H1 (cell line): ENCODE measurements around the gene PDE2A. TPM values are rescaled to one million over a fixed set of nuclear protein-coding genes. Genes with fewer than 3 reads are reported as not detected.

ENCODE experiments used
- CTCF ChIA-PET: fragments of 300-600 bp; sonication (Branson Sonifier 250); formaldehyde crosslinking; loops from one replicate; lab custom pipeline; 2021; ENCODE audit not compliant: partially characterized antibody; lab: Charles Lee
- POLR2A ChIA-PET: fragments of 300-600 bp; sonication (Branson Sonifier 250); formaldehyde crosslinking; loops from one replicate; lab custom pipeline; 2021; ENCODE audit warnings: inconsistent platforms; ENCODE audit not compliant: partially characterized antibody; lab: Charles Lee
- DNase-seq, 2 experiments: peaks; one replicate each; pipeline versions ENCODE4 v3.0.0 to v3.0.0-alpha.2; 2010 to 2022; ENCODE audit warnings: low spot score in 2 of 2, low read depth in 1 of 2, mixed read lengths in 1 of 2
- FAIRE-seq: peaks from 2 replicates; lab custom pipeline; 2011; peaks lifted over from hg19 to GRCh38; lab: Jason Lieb, UNC
- H2AFZ ChIP-seq: 2 replicates; pipeline ENCODE4 v1.8.1; 2012; ENCODE audit warnings: low read length, inconsistent platforms
- H2AK5ac ChIP-seq: 2 replicates; pipeline ENCODE4 v1.6.1; 2013; ENCODE audit warnings: low read depth, low read length
- H2BK120ac ChIP-seq: replicated peaks from 2 replicates; pipeline ENCODE3; 2013; ENCODE audit warnings: low read depth, low read length, inconsistent platforms
- H2BK12ac ChIP-seq: 2 replicates; pipeline ENCODE4 v1.6.1; 2013; ENCODE audit warnings: low read depth, low read length
- H2BK15ac ChIP-seq: 2 replicates; pipeline ENCODE4 v1.6.1; 2013; ENCODE audit warnings: low read length
- H2BK20ac ChIP-seq: 2 replicates; pipeline ENCODE4 v1.6.1; 2013; ENCODE audit warnings: low read length
- H2BK5ac ChIP-seq: 2 replicates; pipeline ENCODE4 v1.6.1; 2013; ENCODE audit warnings: low read depth, low read length
- H3K14ac ChIP-seq: 2 replicates; pipeline ENCODE4 v1.6.1; 2013; ENCODE audit warnings: inconsistent platforms; ENCODE audit not compliant: insufficient read length
- H3K18ac ChIP-seq: 2 replicates; pipeline ENCODE4 v1.6.1; 2013; ENCODE audit warnings: low read length; ENCODE audit errors: extremely low read depth
- H3K23ac ChIP-seq: 2 replicates; pipeline ENCODE4 v1.6.1; 2013; ENCODE audit warnings: inconsistent platforms; ENCODE audit not compliant: insufficient read length
- H3K23me2 ChIP-seq: 2 replicates; pipeline ENCODE4 v1.6.1; 2013; ENCODE audit warnings: low read depth, low read length
- H3K27ac ChIP-seq: 2 replicates; pipeline ENCODE4 v1.6.1; 2011; ENCODE audit warnings: low read depth, low read length, inconsistent platforms
- H3K27me3 ChIP-seq, 4 experiments: replicated peaks in 1 of 4; 1 replicate in 1 of 4; 2 replicates in 3 of 4; pipeline versions ENCODE4 v1.6.1 to v1.8.1; 2011 to 2013; ENCODE audit warnings: low read length in 3 of 4, mild to moderate bottlenecking in 3 of 4, inconsistent platforms in 2 of 4, mixed read lengths in 2 of 4, moderate library complexity in 1 of 4; ENCODE audit not compliant: control insufficient read depth in 3 of 4, insufficient read depth in 3 of 4; ENCODE audit errors: extremely low read depth in 1 of 4
- H3K36me3 ChIP-seq, 4 experiments: 2 replicates each; pipeline versions ENCODE4 v1.6.1 to v1.8.1; 2011 to 2013; ENCODE audit warnings: mild to moderate bottlenecking in 4 of 4, low read length in 3 of 4, moderate library complexity in 2 of 4, control low read depth in 1 of 4, inconsistent platforms in 1 of 4; ENCODE audit not compliant: insufficient read depth in 4 of 4, control insufficient read depth in 2 of 4
- H3K4ac ChIP-seq: replicated peaks from 2 replicates; pipeline ENCODE3; 2013; ENCODE audit warnings: low read length, low read depth, mixed read lengths, inconsistent platforms; ENCODE audit not compliant: insufficient read length
- H3K4me1 ChIP-seq, 4 experiments: replicated peaks in 1 of 4; 1 replicate in 1 of 4; 2 replicates in 3 of 4; pipeline versions ENCODE4 v1.6.1 to v1.8.1; 2011 to 2013; ENCODE audit warnings: low read length in 3 of 4, inconsistent platforms in 2 of 4, mixed read lengths in 1 of 4; ENCODE audit not compliant: insufficient read depth in 4 of 4, control insufficient read depth in 3 of 4
- H3K4me2 ChIP-seq, 2 experiments: 2 replicates each; pipeline versions ENCODE4 v1.6.1 to v1.8.1; 2011 to 2013; ENCODE audit warnings: low read depth in 2 of 2, low read length in 2 of 2, control low read depth in 1 of 2, inconsistent platforms in 1 of 2, mild to moderate bottlenecking in 1 of 2; ENCODE audit not compliant: insufficient read depth in 1 of 2
- H3K4me3 ChIP-seq, 4 experiments: fragments of 200-600, 300-600 bp in 1 of 4; sonication (generic), shearing (Covaris generic), sonication (Bioruptor Twin) in 1 of 4; 2 replicates each; pipeline versions ENCODE4 v1.5.1 to v1.8.1; 2011 to 2016; ENCODE audit warnings: low read length in 4 of 4, low read depth in 3 of 4, control low read depth in 2 of 4, inconsistent platforms in 2 of 4, mild to moderate bottlenecking in 2 of 4, mixed read lengths in 1 of 4, moderate library complexity in 1 of 4; ENCODE audit not compliant: insufficient read depth in 2 of 4; ENCODE audit errors: extremely low read depth in 1 of 4
- H3K56ac ChIP-seq: replicated peaks from 2 replicates; pipeline ENCODE3; 2013; ENCODE audit warnings: low read depth, mild to moderate bottlenecking, mixed read lengths, low read length, inconsistent platforms; ENCODE audit not compliant: insufficient read length
- H3K79me1 ChIP-seq: 2 replicates; pipeline ENCODE4 v1.6.1; 2013; ENCODE audit warnings: low read depth, low read length, control low read depth
- H3K79me2 ChIP-seq, 2 experiments: 2 replicates each; pipeline versions ENCODE4 v1.6.1 to v1.8.1; 2012 to 2013; ENCODE audit warnings: low read length in 2 of 2, mild to moderate bottlenecking in 2 of 2, inconsistent platforms in 1 of 2; ENCODE audit not compliant: insufficient read depth in 2 of 2, control insufficient read depth in 1 of 2
- H3K9ac ChIP-seq, 4 experiments: replicated peaks in 1 of 4; 1 replicate in 1 of 4; 2 replicates in 3 of 4; pipeline versions ENCODE4 v1.6.1 to v1.8.1; 2011 to 2013; ENCODE audit warnings: low read depth in 3 of 4, low read length in 3 of 4, control low read depth in 2 of 4, mild to moderate bottlenecking in 2 of 4, moderate library complexity in 2 of 4, inconsistent platforms in 1 of 4; ENCODE audit errors: extremely low read depth in 1 of 4
- H3K9me3 ChIP-seq, 2 experiments: 2 replicates each; pipeline versions ENCODE4 v1.6.1 to v1.8.1; 2012 to 2013; ENCODE audit warnings: mild to moderate bottlenecking in 2 of 2, moderate library complexity in 2 of 2, control low read depth in 1 of 2, inconsistent platforms in 1 of 2, low read depth in 1 of 2, low read length in 1 of 2, mixed read lengths in 1 of 2; ENCODE audit not compliant: insufficient read depth in 2 of 2
- H4K20me1 ChIP-seq, 2 experiments: replicated peaks in 1 of 2; 2 replicates each; pipeline versions ENCODE3 to v1.8.1; 2011 to 2013; ENCODE audit warnings: inconsistent platforms in 2 of 2, low read length in 2 of 2, mild to moderate bottlenecking in 1 of 2; ENCODE audit not compliant: insufficient read depth in 2 of 2, control insufficient read depth in 1 of 2
- H4K5ac ChIP-seq: 2 replicates; pipeline ENCODE4 v1.6.1; 2013; ENCODE audit warnings: low read length, low read depth, mixed read lengths, inconsistent platforms; ENCODE audit not compliant: insufficient read length
- H4K8ac ChIP-seq: 2 replicates; pipeline ENCODE4 v1.8.0; 2013; ENCODE audit warnings: mild to moderate bottlenecking, moderate library complexity, low read length, inconsistent platforms; ENCODE audit not compliant: insufficient read depth; ENCODE audit errors: extremely low read depth
- H4K91ac ChIP-seq: replicated peaks from 2 replicates; pipeline ENCODE3; 2013; ENCODE audit warnings: low read length, mixed read lengths, inconsistent platforms; ENCODE audit not compliant: insufficient read length
- BCL11A ChIP-seq, 2 experiments: IDR thresholded peaks; one replicate each; pipeline ENCODE4 v1.6.1; 2011; ENCODE audit warnings: low read depth in 2 of 2, low read length in 2 of 2, mild to moderate bottlenecking in 2 of 2
- CBX8 ChIP-seq: fragments of 300-800, 300-1000 bp; sonication (generic); IDR thresholded peaks from 2 replicates; pipeline ENCODE4 v1.7.1; 2016; ENCODE audit warnings: low read depth, low read length, borderline replicate concordance
- EZH2 ChIP-seq: fragments of 200-600 bp; sonication (generic); IDR thresholded peaks from 2 replicates; pipeline ENCODE4 v1.7.1; 2012; ENCODE audit warnings: low read depth, mild to moderate bottlenecking, moderate library complexity, low read length, inconsistent platforms; ENCODE audit not compliant: severe bottlenecking
- HDAC2 ChIP-seq, 2 experiments: fragments of 300-600 bp in 1 of 2; sonication (generic) in 1 of 2; IDR thresholded peaks; 2 replicates each; pipeline ENCODE4 v1.6.1; 2011 to 2012; ENCODE audit warnings: low read depth in 2 of 2, low read length in 2 of 2, mild to moderate bottlenecking in 2 of 2, moderate library complexity in 2 of 2, borderline replicate concordance in 1 of 2, inconsistent platforms in 1 of 2
- KDM1A ChIP-seq: fragments of 200-600, 300-600 bp; sonication (generic); IDR thresholded peaks from 2 replicates; pipeline ENCODE4 v1.7.1; 2016; ENCODE audit warnings: mild to moderate bottlenecking, low read length, borderline replicate concordance
- SAP30 ChIP-seq: fragments of 300-600 bp; sonication (generic); IDR thresholded peaks from 2 replicates; pipeline ENCODE4 v1.7.1; 2012; ENCODE audit warnings: low read length, moderate library complexity, mild to moderate bottlenecking, inconsistent platforms; ENCODE audit not compliant: insufficient read depth, insufficient replicate concordance
- SP1 ChIP-seq: IDR thresholded peaks from 2 replicates; pipeline ENCODE4 v1.6.1; 2011; ENCODE audit warnings: low read depth, low read length
- TAF1 ChIP-seq: IDR thresholded peaks from 2 replicates; pipeline ENCODE4 v1.6.1; 2011; ENCODE audit warnings: mild to moderate bottlenecking, low read depth, low read length
- YY1 ChIP-seq: IDR thresholded peaks from 2 replicates; pipeline ENCODE4 v1.6.1; 2011; ENCODE audit warnings: low read depth, mild to moderate bottlenecking, low read length
- WGBS, 2 experiments: shearing (Covaris generic) in 1 of 2; methylation state at CpG; one replicate each; pipeline versions ENCODE4 v1.1.6 to v1.1.7; 2013 to 2015; ENCODE audit warnings: low lambda C conversion rate in 2 of 2, mixed read lengths in 2 of 2, inconsistent platforms in 1 of 2, low coverage in 1 of 2, missing lambda C conversion rate in 1 of 2; ENCODE audit not compliant: insufficient replicate concordance in 2 of 2, insufficient coverage in 1 of 2, insufficient read length in 1 of 2; ENCODE audit errors: extremely low coverage in 1 of 2, missing lambda C conversion rate in 1 of 2; 5-methylcytosine and 5-hydroxymethylcytosine counted together
- polyA plus RNA-seq, 7 experiments: library from polyadenylated mRNA; depleted of rRNA in 3 of 7; stranded (reverse) in 5 of 7; unstranded in 2 of 7; fragments of >200 nt in 5 of 7; fragments of 200-250 nt in 2 of 7; gene quantifications; 1 replicate in 5 of 7; 2 replicates in 1 of 7; 4 replicates in 1 of 7; pipeline versions ENCODE4 v1.2.1 to v1.2.3, GENCODE V29; 2011 to 2013; ENCODE audit warnings: missing spikeins in 2 of 7, mixed read lengths in 2 of 7
- total RNA-seq: library from RNA; stranded (reverse); fragmentation: NEBNext Ultra II Directional; extraction: Animal tissue kit (Norgen Biotek cat#: 25700); gene quantifications from 2 replicates; pipeline ENCODE4 v1.2.1, GENCODE V29; 2021
- TF ChIP-seq, protein P1 (sequence below): IDR thresholded peaks from 2 replicates; pipeline ENCODE4 v1.6.1; 2012; ENCODE audit warnings: inconsistent platforms

Gene PDE2A
- total and polyA plus RNA-seq, 2 of the 8 experiments (the other 6 are each of a cell fraction or from before 2014, with no cell fraction given): 3.4 to 7.1 TPM

DNA sequence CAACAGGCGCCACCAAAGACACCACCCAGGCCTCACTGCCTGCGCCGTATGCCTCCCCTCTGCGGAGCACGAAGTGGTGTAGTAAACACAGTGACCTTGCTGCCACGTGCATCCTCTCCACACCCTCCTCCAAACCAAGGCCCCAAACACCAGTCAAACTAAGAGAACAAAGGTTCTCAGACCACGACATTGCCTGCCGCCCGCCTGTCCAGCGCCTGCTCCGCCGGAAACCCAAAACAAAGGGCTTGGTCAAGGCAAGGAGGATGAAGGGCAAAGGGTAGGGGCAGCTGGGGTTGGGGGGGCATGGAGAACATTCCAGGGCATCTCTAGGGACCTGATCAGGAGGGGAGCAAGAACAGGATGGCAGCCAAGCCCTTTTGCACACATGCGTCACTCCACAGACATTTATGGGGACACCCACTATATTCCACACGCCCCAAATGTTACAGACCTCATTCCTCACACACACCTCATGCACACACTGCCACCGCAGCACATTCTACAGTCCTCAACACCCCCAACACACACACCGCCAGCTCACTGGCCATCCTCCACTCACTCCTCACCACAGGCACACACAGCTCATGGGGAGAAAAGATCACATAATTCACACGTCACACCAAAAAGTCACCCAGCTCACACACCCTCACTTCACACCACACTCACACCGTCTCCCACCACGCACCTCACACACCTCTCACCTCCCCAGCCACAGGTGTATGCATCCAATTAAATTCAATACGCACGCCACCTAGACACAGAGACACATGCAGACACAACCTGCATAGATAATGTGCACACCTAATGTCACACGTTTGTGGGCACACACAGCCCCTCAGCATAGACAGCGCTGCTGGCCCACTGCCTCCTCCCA lies 34.5 kb downstream of the PDE2A start:
- Histone ChIP-seq H3K14ac (no peak overlapping the region), H2BK5ac (no peak overlapping the region), H4K20me1 (peaks cover 0 to 7% of the 10 kb centered on the region in 2 experiments), H2BK120ac (no peak overlapping the region), H4K8ac (no peak overlapping the region), H3K79me1 (no peaks in the 10 kb centered on the region), H2BK12ac (peak overlapping the region; percentile 60; the same call in 1 of the 2 replicates), H3K9me3 (no peaks in the 10 kb centered on the region), H2BK20ac (no peak overlapping the region), H3K23me2 (peaks cover 10% of the 10 kb centered on the region; the same call in 1 of the 2 replicates), H4K91ac (peak overlapping the region; percentile 62), H3K79me2 (no peaks in the 10 kb centered on the region), H2BK15ac (no peak overlapping the region), H3K27ac (no peak overlapping the region), H2AFZ (no peak overlapping the region), H2AK5ac (0 out of 2 replicates have a peak overlapping the region, but pooled peaks have one; percentile 90), H4K5ac (no peak overlapping the region), H3K4me3 (no peak overlapping the region), H3K4ac (peak overlapping the region; percentile 58), H3K4me1 (peaks cover 0 to 18% (median 11%) of the 10 kb centered on the region in 4 experiments; a peak in 6 of 7 replicates), H3K18ac (no peak overlapping the region; the same call in 1 of the 2 replicates), H3K27me3 (peaks cover 16 to 49% (median 37%) of the 10 kb centered on the region in 4 experiments), H3K23ac (no peak overlapping the region), H3K56ac (no peak overlapping the region), H3K9ac (no peak overlapping the region), H3K4me2 (no peak overlapping the region), H3K36me3 (no peaks in the 10 kb centered on the region)
- ChIA-PET POLR2A (interaction anchor here (0.6 to 2.6 kb wide), 2 partner anchors 40 to 416 kb away, joined by 4 to 12 read pairs; no protein-coding TSS in a partner anchor), CTCF (interaction anchor here (0.7 to 39.6 kb wide), 7 partner anchors 12 to 168 kb away, joined by 3 to 624 read pairs (median 14); no protein-coding TSS in a partner anchor)
- FAIRE-seq (no peak), DNase-seq (no peak)
- 77 to 100% methylated on average over 2 to 23 of the region's 23 CpGs for WGBS, 2 experiments
- TF ChIP-seq, protein P1, sequence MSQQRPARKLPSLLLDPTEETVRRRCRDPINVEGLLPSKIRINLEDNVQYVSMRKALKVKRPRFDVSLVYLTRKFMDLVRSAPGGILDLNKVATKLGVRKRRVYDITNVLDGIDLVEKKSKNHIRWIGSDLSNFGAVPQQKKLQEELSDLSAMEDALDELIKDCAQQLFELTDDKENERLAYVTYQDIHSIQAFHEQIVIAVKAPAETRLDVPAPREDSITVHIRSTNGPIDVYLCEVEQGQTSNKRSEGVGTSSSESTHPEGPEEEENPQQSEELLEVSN: no peak
- TF ChIP-seq SAP30: no peak
- TF ChIP-seq CBX8: no peak
- TF ChIP-seq YY1: no peak
- no peak for TF ChIP-seq KDM1A
- TF ChIP-seq SP1: no peak
- TF ChIP-seq BCL11A (IDR thresholded peaks at IDR 0.05; ENCODE audit: low read depth in 2 of 2, low read length in 2 of 2): no peak
- no peak for TF ChIP-seq HDAC2 (IDR thresholded peaks at IDR 0.05; ENCODE audit: borderline replicate concordance in 1 of 2, low read depth in 2 of 2, low read length in 2 of 2)
- TF ChIP-seq EZH2: no peak
- TF ChIP-seq TAF1: no peak
